GM12878 (cell line): ENCODE results near the gene FGFBP3. TPM values are rescaled to one million over a fixed set of nuclear protein-coding genes. Genes with fewer than 3 reads are reported as not detected.

ENCODE experiments used
- DPF2 ChIP-seq: fragments of 450-650 bp; IDR thresholded peaks from 2 replicates; pipeline ENCODE4 v1.6.1; 2017; ENCODE audit warnings: mild to moderate bottlenecking
- E2F8 ChIP-seq: fragments of 450-650 bp; IDR thresholded peaks from 2 replicates; pipeline ENCODE4 v1.6.1; 2018; ENCODE audit warnings: mild to moderate bottlenecking, low read depth, moderate library complexity; ENCODE audit not compliant: partially characterized antibody
- EED ChIP-seq: sonication (generic); IDR thresholded peaks from 2 replicates; pipeline ENCODE4 v1.6.1; 2016; ENCODE audit warnings: antibody characterized with exemption, low read depth
- JUND ChIP-seq: IDR thresholded peaks from 2 replicates; pipeline ENCODE4 v1.6.1; 2012; ENCODE audit warnings: low read depth, mild to moderate bottlenecking, low read length, improper control_type of control experiment, moderate library complexity
- POLR2AphosphoS5 ChIP-seq: IDR thresholded peaks from 2 replicates; pipeline ENCODE4 v1.6.1; 2011; ENCODE audit warnings: mild to moderate bottlenecking, low read length, inconsistent platforms
- SMAD5 ChIP-seq: IDR thresholded peaks from 2 replicates; pipeline ENCODE4 v1.6.1; 2016; ENCODE audit warnings: antibody characterized with exemption, low read depth
- polyA plus RNA-seq, 11 experiments: library from polyadenylated mRNA; depleted of rRNA in 4 of 11; unstranded in 6 of 11; stranded (reverse) in 5 of 11; fragments of >200 nt; fragmentation: Nextera tagmentation in 4 of 11; fragmentation: Illumina TruSeq in 1 of 11; extraction: Ambion mirVana in 4 of 11; extraction: Trizol in 1 of 11; gene quantifications; 1 replicate in 1 of 11; 2 replicates in 10 of 11; pipeline versions ENCODE4 v1.2.1 to v1.2.3, GENCODE V29; 2011 to 2016; ENCODE audit warnings: inconsistent platforms in 2 of 11, missing spikeins in 2 of 11, low read depth in 1 of 11
- total RNA-seq, 4 experiments: library from RNA; depleted of rRNA in 3 of 4; stranded (reverse); fragments of >200 nt in 3 of 4; fragmentation: Illumina TruSeq in 1 of 4; extraction: Trizol in 1 of 4; gene quantifications; 2 replicates each; pipeline versions ENCODE4 v1.2.1 to v1.2.3, GENCODE V29; 2013 to 2021
- TF ChIP-seq, protein P1 (sequence below): fragments of 450-650 bp; conservative IDR thresholded peaks from 2 replicates; pipeline ENCODE4 v1.6.1; 2017; ENCODE audit warnings: mild to moderate bottlenecking, moderate library complexity
- TF ChIP-seq, protein P2 (sequence below): fragments of 150-350 bp; IDR thresholded peaks from 2 replicates; pipeline ENCODE4 v1.6.1; 2014; ENCODE audit warnings: mild to moderate bottlenecking, low read depth, low read length
- TF ChIP-seq, protein P3 (sequence below): IDR thresholded peaks from 2 replicates; pipeline ENCODE4 v1.6.1; 2012; ENCODE audit warnings: low read depth, low read length, improper control_type of control experiment
- TF ChIP-seq, protein P4 (sequence below): IDR thresholded peaks from 2 replicates; pipeline ENCODE4 v1.6.1; 2012; ENCODE audit warnings: improper control_type of control experiment, low read depth, low read length; ENCODE audit not compliant: insufficient replicate concordance
- TF ChIP-seq, protein P5 (sequence below): IDR thresholded peaks from 2 replicates; pipeline ENCODE4 v1.6.1; 2011; ENCODE audit warnings: borderline replicate concordance, low read depth, mild to moderate bottlenecking, moderate library complexity, mixed read lengths, low read length; ENCODE audit not compliant: insufficient read depth; ENCODE audit errors: extremely low read length

Gene FGFBP3
- total and polyA plus RNA-seq, 10 of the 15 experiments (the other 5 are each of a cell fraction or from before 2014, with no cell fraction given) = 0.08 to 1.0 (median 0.23) TPM

DNA sequence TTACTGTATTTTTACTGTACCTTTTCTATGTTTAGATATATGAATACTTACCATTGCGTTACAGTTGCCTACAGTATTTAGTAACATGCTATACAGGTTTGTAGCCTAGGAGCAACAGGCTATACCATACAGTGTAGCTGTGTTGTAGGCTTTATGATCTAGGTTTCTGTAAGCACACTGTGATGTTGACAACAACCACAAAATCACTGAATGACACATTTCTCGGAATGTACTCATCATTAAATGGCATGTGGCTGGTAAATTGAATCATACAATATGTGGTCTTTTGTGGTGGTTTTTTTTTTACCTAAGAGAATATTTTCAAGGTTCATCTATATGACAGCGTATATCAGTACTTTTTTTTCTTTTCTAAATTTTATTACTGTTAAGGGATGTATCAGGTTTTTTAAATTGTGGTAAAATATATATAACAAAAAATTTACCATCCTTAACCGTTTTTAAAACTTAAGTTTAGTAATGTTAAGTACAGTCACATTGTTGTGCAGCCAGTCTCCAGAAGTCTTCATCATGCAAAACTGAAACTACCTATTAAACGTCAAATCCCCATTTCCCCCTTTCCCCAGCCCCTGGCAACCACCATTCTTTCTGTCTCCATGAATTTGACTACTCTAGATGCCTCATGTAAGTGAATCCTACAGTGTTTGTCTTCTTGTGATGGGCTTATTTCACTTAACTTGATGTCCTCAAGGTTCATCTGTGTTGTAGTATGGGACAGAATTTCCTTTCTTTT lies 35.8 kb upstream of the FGFBP3 start (continued):
- TF ChIP-seq, protein P1, sequence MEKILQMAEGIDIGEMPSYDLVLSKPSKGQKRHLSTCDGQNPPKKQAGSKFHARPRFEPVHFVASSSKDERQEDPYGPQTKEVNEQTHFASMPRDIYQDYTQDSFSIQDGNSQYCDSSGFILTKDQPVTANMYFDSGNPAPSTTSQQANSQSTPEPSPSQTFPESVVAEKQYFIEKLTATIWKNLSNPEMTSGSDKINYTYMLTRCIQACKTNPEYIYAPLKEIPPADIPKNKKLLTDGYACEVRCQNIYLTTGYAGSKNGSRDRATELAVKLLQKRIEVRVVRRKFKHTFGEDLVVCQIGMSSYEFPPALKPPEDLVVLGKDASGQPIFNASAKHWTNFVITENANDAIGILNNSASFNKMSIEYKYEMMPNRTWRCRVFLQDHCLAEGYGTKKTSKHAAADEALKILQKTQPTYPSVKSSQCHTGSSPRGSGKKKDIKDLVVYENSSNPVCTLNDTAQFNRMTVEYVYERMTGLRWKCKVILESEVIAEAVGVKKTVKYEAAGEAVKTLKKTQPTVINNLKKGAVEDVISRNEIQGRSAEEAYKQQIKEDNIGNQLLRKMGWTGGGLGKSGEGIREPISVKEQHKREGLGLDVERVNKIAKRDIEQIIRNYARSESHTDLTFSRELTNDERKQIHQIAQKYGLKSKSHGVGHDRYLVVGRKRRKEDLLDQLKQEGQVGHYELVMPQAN = no peak
- TF ChIP-seq, protein P2, sequence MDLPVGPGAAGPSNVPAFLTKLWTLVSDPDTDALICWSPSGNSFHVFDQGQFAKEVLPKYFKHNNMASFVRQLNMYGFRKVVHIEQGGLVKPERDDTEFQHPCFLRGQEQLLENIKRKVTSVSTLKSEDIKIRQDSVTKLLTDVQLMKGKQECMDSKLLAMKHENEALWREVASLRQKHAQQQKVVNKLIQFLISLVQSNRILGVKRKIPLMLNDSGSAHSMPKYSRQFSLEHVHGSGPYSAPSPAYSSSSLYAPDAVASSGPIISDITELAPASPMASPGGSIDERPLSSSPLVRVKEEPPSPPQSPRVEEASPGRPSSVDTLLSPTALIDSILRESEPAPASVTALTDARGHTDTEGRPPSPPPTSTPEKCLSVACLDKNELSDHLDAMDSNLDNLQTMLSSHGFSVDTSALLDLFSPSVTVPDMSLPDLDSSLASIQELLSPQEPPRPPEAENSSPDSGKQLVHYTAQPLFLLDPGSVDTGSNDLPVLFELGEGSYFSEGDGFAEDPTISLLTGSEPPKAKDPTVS = no peak
- TF ChIP-seq EED (no peak), JUND (no peak), E2F8 (no peak), DPF2 (no peak), SMAD5 (no peak), POLR2AphosphoS5 (no peak)
- TF ChIP-seq, protein P3, sequence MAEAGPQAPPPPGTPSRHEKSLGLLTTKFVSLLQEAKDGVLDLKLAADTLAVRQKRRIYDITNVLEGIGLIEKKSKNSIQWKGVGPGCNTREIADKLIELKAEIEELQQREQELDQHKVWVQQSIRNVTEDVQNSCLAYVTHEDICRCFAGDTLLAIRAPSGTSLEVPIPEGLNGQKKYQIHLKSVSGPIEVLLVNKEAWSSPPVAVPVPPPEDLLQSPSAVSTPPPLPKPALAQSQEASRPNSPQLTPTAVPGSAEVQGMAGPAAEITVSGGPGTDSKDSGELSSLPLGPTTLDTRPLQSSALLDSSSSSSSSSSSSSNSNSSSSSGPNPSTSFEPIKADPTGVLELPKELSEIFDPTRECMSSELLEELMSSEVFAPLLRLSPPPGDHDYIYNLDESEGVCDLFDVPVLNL = no peak
- TF ChIP-seq, protein P4, sequence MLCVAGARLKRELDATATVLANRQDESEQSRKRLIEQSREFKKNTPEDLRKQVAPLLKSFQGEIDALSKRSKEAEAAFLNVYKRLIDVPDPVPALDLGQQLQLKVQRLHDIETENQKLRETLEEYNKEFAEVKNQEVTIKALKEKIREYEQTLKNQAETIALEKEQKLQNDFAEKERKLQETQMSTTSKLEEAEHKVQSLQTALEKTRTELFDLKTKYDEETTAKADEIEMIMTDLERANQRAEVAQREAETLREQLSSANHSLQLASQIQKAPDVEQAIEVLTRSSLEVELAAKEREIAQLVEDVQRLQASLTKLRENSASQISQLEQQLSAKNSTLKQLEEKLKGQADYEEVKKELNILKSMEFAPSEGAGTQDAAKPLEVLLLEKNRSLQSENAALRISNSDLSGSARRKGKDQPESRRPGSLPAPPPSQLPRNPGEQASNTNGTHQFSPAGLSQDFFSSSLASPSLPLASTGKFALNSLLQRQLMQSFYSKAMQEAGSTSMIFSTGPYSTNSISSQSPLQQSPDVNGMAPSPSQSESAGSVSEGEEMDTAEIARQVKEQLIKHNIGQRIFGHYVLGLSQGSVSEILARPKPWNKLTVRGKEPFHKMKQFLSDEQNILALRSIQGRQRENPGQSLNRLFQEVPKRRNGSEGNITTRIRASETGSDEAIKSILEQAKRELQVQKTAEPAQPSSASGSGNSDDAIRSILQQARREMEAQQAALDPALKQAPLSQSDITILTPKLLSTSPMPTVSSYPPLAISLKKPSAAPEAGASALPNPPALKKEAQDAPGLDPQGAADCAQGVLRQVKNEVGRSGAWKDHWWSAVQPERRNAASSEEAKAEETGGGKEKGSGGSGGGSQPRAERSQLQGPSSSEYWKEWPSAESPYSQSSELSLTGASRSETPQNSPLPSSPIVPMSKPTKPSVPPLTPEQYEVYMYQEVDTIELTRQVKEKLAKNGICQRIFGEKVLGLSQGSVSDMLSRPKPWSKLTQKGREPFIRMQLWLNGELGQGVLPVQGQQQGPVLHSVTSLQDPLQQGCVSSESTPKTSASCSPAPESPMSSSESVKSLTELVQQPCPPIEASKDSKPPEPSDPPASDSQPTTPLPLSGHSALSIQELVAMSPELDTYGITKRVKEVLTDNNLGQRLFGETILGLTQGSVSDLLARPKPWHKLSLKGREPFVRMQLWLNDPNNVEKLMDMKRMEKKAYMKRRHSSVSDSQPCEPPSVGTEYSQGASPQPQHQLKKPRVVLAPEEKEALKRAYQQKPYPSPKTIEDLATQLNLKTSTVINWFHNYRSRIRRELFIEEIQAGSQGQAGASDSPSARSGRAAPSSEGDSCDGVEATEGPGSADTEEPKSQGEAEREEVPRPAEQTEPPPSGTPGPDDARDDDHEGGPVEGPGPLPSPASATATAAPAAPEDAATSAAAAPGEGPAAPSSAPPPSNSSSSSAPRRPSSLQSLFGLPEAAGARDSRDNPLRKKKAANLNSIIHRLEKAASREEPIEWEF = no peak
- TF ChIP-seq, protein P5, sequence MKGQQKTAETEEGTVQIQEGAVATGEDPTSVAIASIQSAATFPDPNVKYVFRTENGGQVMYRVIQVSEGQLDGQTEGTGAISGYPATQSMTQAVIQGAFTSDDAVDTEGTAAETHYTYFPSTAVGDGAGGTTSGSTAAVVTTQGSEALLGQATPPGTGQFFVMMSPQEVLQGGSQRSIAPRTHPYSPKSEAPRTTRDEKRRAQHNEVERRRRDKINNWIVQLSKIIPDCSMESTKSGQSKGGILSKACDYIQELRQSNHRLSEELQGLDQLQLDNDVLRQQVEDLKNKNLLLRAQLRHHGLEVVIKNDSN = no peak
